Ramos (cell line): ENCODE data around the gene CCSER1.
"Not testable (repeated sequence)": the region's sequence is repeated elsewhere in the genome, so short reads cannot be mapped to it uniquely, and the experiment has no call there.

Experiments
- in situ Hi-C: fragments of 300-500 bp; cut with MboI; formaldehyde crosslinking; loops from one replicate; pipeline ENCODE4 v1.14.3; 2022; ENCODE audit warnings: low sequenced_read_pairs; ENCODE audit not compliant: unreplicated experiment

CCSER1 gene

DNA sequence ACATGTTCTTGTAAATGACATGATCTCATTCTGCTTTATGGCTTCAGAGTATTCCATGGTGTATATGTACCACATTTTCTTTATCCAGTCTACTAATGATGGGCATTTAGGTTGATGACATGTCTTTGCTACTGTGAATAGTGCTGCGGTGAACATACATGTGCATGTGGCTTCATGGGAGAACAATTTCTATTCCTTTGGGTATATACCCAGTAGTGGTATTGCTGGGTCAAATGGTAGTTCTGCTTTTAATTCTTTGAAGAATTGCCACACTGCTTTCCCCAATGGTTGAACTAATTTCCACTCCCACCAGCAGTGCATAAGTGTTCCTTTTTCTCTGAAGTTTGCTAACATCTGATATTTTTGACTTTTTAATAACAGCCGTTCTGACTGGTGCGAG lies 1080.3 kb downstream of the CCSER1 start:
- in situ Hi-C loops: no loop called here

DNA sequence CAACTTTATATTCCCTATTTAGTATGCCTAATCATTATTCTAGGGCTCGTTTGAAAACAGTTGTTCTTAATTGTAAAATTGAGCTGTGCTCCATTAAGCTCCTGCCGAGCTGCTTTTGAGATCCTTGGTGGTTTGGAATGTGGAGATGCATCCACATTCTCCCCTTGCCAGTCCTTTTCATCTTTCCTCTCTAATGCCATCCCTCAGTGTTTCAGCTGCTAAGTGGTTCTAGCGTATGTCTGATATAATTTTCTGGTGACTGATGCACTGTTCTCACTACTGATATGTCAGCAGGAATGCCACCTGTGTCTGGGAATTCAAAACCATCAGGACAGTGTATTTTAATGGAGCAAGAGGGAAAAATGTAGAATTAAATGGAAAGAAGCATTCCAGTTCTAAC lies 1085.0 kb downstream of the CCSER1 start:
- in situ Hi-C loops: no loop called here

DNA sequence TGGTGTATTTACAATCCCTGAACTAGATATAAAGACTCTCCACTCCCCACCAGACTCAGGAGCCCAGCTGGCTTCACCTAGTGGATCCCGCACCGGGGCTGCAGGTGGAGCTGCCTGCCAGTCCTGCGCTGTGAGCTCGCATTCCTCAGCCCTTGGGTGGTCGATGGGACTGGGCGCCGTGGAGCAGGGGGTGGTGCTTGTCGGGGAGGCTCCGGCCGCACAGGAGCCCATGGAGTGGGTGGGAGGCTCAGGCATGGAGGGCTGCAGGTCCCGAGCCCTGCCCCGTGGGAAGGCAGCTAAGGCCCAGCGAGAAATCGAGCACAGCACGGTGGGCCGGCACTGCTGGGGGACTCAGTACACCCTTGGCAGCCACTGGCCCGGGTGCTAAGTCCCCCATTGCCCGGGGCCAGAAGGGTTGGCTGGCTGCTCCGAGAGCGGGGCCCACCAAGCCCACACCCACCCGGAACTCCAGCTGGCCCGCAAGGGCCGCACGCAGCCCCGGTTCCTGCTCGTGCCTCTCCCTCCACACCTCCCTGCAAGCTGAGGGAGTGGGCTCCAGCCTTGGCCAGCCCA lies 1090.7 kb downstream of the CCSER1 start:
- in situ Hi-C loops: not testable (repeated sequence)

DNA sequence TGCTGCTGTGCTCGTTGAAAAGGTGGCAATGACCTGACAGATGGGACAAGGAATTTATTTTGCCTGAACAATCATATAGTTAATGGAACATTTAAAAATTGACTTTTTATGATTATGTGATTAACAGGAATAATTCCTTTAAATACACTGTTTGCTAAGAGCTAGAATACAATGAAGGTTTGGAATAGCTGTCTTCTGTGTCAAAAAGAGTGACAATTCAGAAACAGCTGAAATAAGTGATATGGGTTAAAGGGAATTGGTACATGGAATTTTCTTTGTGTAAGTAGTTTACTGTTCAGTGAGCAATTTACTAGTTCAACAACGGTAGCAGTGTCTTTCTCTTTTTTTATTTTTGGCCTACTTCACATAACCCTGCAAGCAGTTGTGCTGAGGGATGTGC lies 1093.1 kb downstream of the CCSER1 start:
- in situ Hi-C loops: no loop called here

DNA sequence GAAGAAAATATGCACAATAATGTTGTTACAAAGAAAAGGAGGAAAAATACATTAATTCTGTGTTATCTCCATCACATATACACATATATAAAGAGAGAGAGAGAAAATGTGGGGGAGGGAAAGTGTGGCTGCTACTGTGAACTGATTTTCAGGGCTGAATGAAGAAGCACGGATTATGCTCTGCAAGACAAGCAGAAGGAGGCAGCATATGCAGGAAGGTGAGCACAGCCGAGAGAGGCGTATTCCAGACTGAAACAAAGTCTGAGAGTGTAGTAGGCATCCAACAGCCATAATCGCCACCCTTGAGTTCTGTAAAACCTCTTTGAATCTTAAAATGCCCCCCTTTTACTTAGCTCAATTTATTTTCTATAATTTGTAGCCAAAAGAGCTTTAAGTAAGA lies 1094.8 kb downstream of the CCSER1 start:
- in situ Hi-C loops: no loop called here

DNA sequence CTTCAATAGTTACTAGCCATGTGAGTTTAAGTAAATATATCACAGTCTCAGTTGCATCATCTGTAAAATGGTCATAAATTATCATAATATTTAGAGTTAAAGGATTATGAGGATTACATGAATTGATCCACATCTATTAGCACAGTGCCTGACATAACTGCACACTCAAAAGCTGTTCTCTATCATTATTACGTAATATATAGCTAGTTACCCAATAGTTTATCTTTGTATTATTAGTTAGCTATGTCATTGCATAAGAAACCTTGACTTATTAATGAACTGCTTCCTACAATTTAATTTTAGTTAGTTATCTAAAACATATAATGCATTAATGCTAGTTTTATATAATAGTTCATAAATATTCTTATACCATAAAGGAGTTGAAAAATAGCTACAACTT lies 1099.7 kb downstream of the CCSER1 start:
- in situ Hi-C loops: no loop called here

DNA sequence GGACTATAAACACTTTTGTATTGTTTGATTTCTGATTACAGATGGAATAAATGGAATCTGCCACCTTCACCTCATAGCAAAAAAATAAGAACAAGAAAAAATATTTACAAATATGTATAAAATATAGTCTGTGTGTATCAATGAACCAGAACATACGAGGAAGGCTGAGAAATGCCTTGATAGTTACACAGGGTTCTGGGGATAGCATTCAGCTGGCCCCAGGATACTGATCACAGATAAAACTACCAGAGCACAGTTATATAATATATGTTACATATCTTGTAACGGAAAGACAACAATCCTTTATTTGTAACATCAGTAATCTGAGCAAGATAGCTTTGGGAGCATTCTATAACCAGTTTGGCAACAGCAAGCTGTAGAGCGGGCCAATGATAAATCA lies 1101.5 kb downstream of the CCSER1 start:
- in situ Hi-C loops: no loop called here

DNA sequence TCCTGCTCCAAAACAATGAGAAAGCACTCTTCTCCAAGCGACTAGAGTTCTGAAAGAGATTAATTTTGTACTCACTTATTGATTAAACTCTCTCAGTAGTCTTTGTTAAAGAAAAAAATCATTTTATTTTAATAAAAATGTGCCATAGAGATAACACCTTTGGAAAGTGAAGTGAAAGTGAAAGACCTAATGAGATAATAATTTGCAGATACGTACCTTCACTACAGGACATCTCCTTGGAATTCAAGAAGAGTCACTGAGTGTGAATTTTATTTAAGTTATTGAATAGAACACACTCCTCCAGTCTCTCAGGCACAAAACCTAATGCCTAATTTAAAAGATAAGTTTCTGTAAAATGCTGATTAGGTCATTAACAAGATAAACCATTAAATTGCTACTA lies 1106.0 kb downstream of the CCSER1 start:
- in situ Hi-C loops: no loop called here

DNA sequence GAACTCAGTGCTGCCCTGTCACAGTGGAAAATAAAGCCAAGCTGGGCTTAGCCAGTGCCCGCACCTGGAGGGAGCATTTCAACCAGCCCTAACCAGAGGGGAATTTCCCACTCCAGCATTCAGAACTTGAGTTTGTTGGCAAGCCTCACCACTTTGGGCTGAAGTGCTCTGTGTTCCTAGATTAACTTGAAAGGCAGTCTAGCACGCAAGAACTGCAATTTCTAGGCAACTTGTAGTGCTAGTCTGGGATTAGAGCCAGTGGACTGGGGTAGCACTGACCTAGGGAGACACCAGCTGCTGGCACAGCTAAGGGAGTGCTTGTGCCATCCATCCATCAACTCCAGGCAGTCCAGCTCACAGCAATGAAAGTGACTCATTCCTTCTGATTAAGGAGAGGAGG lies 1115.9 kb downstream of the CCSER1 start:
- in situ Hi-C loops: no loop called here

DNA sequence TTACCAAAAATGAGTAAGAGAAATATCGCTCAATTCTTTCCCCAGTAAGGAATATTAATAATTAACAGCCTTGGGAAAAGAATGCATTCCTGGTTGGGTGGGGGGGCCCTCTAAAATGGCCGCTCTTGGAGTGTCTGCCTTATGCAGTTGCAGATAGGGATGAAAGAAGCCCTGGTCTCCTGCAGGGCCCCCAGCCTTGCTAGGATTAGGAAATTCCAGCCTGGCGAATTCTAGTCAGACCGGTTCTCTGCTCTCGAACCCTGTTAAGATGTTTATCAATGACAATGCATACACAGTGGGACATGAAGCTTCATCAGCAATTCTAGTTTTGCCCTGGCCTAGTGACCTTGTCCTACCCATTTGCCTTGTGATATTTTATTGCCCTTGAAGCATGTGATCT lies 1128.8 kb downstream of the CCSER1 start:
- in situ Hi-C loops: no loop called here

DNA sequence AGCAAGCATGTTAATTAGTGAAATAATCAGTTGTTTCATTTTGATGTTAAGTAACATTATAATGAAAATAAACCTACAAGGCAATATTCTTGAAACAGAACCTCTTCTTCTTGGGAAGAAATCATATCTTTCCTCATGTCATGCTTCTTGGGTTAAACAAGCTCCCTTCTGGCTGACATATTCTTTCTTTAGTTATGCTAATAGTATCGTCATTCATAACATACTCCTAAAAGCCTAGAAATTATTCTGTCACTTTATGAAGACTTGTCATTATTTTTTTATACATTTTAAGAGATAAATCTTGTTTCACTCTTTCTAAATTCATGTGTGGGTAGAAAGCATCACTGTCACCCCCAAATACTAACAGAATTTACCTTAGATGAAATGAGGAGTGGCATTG lies 1129.6 kb downstream of the CCSER1 start:
- in situ Hi-C loops: no loop called here

DNA sequence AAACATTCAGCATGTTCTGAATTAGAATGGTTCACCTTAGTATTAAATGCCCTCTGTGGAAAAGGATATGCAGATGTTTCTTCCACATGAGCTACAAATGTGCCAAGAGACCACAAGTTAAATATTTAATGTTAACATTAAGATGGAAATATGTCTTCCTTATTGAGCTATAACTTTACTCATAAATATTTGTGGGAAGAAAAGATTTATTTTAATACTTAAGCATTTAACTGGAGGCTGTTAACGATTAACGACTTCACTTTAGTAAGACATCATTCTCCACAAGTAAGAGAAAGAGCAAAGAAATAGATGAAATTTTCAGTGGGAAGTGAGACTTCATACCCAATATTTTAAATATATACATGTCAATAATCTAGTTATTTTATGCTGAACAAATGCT lies 1130.5 kb downstream of the CCSER1 start:
- in situ Hi-C loops: no loop called here

DNA sequence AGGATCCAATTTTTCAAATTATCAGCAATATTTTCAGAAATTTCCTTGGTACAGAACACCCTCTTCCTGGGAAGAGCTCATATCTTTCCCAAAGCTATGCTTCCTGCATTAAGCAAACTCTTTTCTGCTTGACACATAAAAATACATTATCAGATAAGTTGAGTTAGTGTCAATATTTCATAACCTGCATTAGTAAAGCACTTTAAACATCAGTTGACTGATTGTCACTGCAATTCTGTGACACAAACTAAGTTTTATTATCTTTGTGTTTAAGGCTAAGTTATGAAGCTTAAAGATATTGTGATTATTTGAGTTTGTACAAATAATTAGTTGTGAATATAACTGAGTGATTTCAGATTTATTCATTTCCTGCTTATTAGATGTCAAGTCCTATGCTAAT lies 1131.1 kb downstream of the CCSER1 start:
- in situ Hi-C loops: no loop called here

DNA sequence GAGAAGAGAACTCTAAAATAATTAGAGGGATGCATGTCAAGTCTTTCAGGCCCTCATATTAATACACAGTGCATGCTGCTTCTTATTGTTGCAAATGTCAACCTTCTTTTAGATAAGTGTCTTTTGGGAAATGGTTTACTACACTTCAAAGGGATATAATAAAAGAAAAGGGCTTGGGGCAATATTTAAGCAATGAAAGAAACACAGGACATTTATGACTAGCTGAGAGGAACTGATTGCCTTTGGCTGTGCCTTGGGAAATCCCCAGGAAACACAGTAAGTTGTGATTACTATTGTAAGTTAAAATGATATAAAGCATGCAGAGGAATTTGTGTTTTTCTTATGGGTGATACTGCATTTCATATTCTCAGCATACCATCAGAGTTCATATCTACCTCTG lies 1140.3 kb downstream of the CCSER1 start:
- in situ Hi-C loops: no loop called here

DNA sequence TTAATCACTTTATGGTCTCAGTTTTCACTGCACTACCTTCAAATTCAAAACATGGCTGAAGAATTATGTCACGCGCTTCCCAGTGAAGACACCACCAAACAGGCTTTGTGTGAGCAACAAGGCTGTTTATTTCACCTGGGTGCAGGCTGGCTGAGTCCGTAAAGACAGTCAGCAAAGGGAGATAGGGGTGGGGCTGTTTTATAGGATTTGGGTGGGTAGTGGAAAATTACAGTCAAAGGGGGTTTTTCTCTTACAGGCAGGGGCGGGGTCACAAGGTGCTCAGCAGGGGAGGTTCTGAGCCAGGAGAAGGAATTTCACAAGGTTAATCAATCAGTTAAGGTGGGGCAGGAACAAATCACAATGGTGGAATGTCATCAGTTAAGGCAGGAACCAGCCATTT lies 1141.3 kb downstream of the CCSER1 start:
- in situ Hi-C loops: not testable (repeated sequence)

DNA sequence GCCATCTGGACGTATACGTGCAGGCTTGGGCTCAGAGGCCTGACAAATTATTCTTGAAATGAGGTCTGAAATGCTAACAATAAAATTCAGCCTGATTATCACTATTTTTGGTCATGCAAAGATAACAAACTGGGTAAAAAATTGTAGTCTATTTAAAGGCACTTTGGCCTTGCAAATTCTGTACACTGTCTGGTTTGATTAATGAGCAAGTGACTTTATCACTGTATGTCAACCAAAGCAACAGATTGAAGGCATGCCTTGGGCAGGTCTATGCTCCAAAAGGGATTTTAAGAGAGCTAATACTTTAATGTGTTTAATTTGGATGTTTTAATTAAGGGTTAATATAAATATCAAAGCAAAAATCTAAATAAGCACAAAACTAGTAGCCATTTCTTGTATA lies 1141.7 kb downstream of the CCSER1 start:
- in situ Hi-C loops: no loop called here

DNA sequence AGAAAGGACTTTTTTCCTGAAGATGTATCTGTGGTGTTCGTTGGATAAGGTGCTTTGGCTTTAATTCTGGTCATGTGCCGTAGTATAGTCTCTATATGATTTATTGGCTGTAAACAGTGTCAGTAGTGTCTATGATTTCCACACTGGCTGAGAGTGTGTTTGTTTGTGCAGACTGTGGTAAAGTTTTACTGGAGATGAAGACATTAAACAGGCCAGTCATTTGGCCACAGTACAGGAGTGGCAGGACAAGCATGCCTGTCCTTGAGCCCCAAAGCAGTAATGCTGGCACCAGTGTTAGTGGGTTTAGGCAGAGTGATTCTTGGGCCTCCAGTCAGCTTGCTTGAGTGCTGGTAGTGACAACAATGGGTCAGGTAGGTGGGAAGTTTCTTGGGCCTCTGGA lies 1152.7 kb downstream of the CCSER1 start:
- in situ Hi-C loops: no loop called here

DNA sequence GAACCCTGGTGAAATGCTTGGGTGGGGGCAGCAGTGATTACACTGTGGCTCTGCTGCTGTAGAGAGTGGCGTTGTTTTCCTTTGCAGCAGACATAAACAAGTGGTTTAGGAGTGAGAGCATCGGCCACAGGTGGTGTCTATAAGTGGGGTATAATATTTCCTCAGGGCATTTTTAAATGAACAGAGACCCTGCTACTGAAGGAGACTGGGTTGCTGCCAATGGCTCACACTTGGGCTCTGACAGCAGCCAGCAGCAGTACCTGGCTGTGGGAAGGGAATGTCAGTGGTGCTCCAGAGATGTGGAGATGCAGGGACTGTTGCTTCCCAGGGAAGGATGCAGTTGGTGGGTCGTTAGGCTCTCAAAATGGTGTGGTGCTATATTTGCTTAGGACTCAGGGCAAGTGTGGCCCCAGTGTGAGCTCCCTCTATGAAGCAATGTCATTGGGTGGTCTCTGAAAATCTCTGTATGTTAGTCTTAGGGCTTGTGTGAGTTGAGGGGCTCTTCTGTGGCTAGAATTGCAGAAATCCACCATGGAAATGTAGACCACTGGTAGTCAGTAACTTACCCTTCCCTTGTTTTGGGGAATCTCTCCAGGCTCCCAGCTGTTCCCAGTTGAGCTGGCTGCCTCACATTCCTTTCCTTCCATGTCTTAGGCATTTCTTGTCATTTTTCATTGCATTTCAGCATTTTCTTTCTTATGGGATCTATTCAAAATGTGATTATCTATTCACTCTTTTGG lies 1153.5 kb downstream of the CCSER1 start:
- in situ Hi-C loops: no loop called here

DNA sequence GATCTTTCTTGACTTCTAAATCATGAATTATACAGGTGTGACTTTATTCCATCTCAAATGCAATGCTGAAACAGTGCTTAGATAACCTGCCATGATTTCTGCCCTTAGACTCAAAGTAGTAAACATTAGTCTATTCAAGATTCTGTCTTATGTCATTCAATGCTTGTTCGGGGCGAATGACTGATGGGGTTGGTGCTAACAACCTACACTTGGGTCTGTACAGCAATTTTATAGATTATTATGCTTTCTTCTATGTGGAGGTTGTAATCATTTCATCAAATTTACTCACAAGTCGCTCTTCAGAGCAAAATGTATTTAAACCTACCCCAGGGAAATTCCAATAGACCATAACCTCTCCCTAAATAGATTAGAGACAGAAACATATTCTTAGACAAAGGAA lies 1155.0 kb downstream of the CCSER1 start:
- in situ Hi-C loops: no loop called here

DNA sequence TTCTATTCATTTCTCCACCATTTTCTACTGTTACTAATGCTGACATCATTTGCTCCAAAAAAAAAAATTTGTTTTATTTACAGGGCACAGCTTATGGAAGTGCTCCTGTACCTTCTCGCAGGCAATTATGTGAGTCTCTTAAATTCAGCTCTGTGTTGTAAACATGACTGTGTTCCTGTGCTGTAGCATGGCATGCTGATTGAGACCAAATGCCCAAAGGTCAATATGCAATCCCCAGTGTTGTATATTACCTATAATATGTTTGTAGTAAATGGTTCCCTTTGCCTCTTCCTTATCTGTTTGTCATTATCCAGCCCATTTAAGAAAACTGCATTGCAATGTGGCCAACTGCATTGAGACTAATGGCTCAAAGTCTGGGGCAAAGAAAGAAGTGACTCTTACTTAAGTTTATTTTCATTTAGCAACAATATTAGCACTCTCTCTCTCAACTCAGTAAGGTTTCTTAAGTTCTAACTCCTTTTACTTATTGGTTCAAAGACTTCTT lies 1156.6 kb downstream of the CCSER1 start:
- in situ Hi-C loops: no loop called here

DNA sequence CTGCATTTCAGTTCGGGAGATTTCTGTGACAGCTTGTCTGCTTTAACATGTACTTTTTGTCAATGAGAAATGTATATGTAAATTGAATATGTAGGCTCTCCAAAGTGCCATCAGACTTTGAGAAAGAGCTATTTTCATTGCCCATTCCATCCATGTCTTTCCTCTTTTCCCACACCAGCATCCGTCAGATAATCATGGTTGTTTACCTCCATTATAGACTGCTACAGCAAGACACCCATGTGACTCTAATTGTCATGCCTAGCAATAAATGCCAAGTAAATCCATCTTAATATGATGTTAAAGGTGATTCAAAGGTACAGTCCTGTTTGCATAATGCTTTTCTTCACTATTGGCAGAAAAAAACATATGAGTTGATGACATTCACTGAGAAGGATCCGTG lies 1157.3 kb downstream of the CCSER1 start:
- in situ Hi-C loops: no loop called here

DNA sequence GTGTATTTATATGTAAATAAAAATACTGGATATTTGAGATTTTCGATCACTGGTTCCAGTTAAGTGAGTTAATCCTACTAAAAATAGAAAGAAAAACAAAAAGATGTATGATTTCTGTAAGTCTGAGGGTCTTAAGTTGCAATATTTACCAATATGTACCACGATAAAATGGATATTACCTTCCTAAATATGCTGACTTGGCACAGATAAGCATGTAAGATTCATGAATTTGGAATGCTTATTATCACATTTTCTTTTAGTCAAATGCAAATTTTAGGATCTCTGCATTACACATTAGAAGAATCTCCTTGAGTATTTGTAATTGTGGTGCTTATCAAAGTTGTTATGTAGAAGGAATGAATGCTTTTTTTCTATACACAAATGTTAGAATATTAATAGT lies 1158.3 kb downstream of the CCSER1 start:
- in situ Hi-C loops: no loop called here
